Gastroesophageal sphincter (tissue), 3 donors: ENCODE data around the gene UST.

Source experiments
- CTCF ChIP-seq, 4 experiments: fragments of 200-600 bp in 2 of 4; fragments of 450-650 bp in 2 of 4; sonication (generic) in 1 of 4; IDR thresholded peaks; one replicate each; pipeline ENCODE4 v1.5.1; 2017 to 2019; ENCODE audit warnings: antibody characterized with exemption in 4 of 4, mild to moderate bottlenecking in 2 of 4, moderate library complexity in 2 of 4
- EP300 ChIP-seq: sonication (generic); formaldehyde crosslinking; IDR thresholded peaks from one replicate; pipeline ENCODE4 v1.6.1; 2017; ENCODE audit warnings: antibody characterized with exemption, mild to moderate bottlenecking
- POLR2A ChIP-seq, 2 donors: fragments of 450-650 bp; IDR thresholded peaks; one replicate each; pipeline ENCODE4 v1.6.1; 2017; ENCODE audit warnings: antibody characterized with exemption in 2 of 2, mild to moderate bottlenecking in 2 of 2, moderate library complexity in 1 of 2
- POLR2AphosphoS5 ChIP-seq: sonication (generic); formaldehyde crosslinking; IDR thresholded peaks from one replicate; pipeline ENCODE4 v1.6.1; 2017; ENCODE audit warnings: antibody characterized with exemption

- no peak for TF ChIP-seq POLR2AphosphoS5
- no peak for TF ChIP-seq CTCF (IDR thresholded peaks at IDR 0.05)
- TF ChIP-seq EP300, result no peak
- no peak for TF ChIP-seq POLR2A (IDR thresholded peaks at IDR 0.05)
Observed at GRCh38 chr6:148791372-148791771, 44.5 kb downstream of the UST start.
